HepG2 (cell line): ENCODE measurements around the gene SP4. TPM values are rescaled to one million over a fixed set of nuclear protein-coding genes. Genes with fewer than 3 reads are reported as not detected.

Experiments
- ARNTL ChIP-seq: sonication (generic); formaldehyde crosslinking; IDR thresholded peaks from 2 replicates; pipeline ENCODE4 v1.4.0; 2020; ENCODE audit warnings: mild to moderate bottlenecking, missing genetic modification reagents
- GABPA ChIP-seq, 2 experiments: IDR thresholded peaks; 2 replicates each; pipeline ENCODE4 v1.6.1; 2011 to 2016; ENCODE audit warnings: low read depth in 2 of 2, low read length in 1 of 2, missing biosample characterization in 1 of 2, missing genetic modification characterization in 1 of 2
- HMGXB4 ChIP-seq, 2 experiments: sonication (generic) in 1 of 2; formaldehyde crosslinking in 1 of 2; IDR thresholded peaks; 2 replicates each; pipeline versions ENCODE4 v1.4.0 to v1.6.1; 2018 to 2020; ENCODE audit warnings: missing genetic modification reagents in 2 of 2, borderline replicate concordance in 1 of 2, low read depth in 1 of 2, mild to moderate bottlenecking in 1 of 2, missing biosample characterization in 1 of 2
- KAT7 ChIP-seq: IDR thresholded peaks from 2 replicates; pipeline ENCODE4 v1.6.1; 2018; ENCODE audit warnings: borderline replicate concordance, missing compliant biosample characterization
- KDM3A ChIP-seq: IDR thresholded peaks from 2 replicates; pipeline ENCODE4 v1.6.1; 2018; ENCODE audit warnings: low read depth, missing compliant biosample characterization
- KLF16 ChIP-seq, 2 experiments: sonication (generic) in 1 of 2; formaldehyde crosslinking in 1 of 2; IDR thresholded peaks; 2 replicates each; pipeline versions ENCODE4 v1.6.1 to v1.8.0; 2016 to 2023; ENCODE audit warnings: missing genetic modification reagents in 2 of 2, missing compliant biosample characterization in 1 of 2
- MXD4 ChIP-seq: IDR thresholded peaks from 2 replicates; pipeline ENCODE4 v1.6.1; 2016; ENCODE audit warnings: mild to moderate bottlenecking, missing biosample characterization, missing genetic modification reagents
- PRDM4 ChIP-seq: sonication (generic); formaldehyde crosslinking; IDR thresholded peaks from 2 replicates; pipeline ENCODE4 v1.9.0; 2021; ENCODE audit warnings: missing genetic modification reagents, borderline replicate concordance
- SAP130 ChIP-seq: IDR thresholded peaks from 2 replicates; pipeline ENCODE4 v1.6.1; 2016; ENCODE audit warnings: low read depth
- SP2 ChIP-seq: sonication (generic); formaldehyde crosslinking; IDR thresholded peaks from 2 replicates; pipeline ENCODE4 v1.5.1; 2020; ENCODE audit warnings: mild to moderate bottlenecking, missing genetic modification reagents
- STAT6 ChIP-seq: sonication (generic); formaldehyde crosslinking; IDR thresholded peaks from 2 replicates; pipeline ENCODE4 v1.4.0; 2020; ENCODE audit warnings: missing genetic modification reagents, mild to moderate bottlenecking, borderline replicate concordance
- THAP8 ChIP-seq: sonication (generic); formaldehyde crosslinking; IDR thresholded peaks from 2 replicates; pipeline ENCODE4 v1.5.1; 2020; ENCODE audit warnings: missing genetic modification reagents, mild to moderate bottlenecking, borderline replicate concordance
- XRCC5 ChIP-seq: fragments of 200-400 bp; formaldehyde crosslinking; optimal IDR thresholded peaks from 2 replicates; pipeline ENCODE3; 2017; ENCODE audit warnings: mild to moderate bottlenecking, low read length
- ZBTB21 ChIP-seq: sonication (generic); formaldehyde crosslinking; IDR thresholded peaks from 2 replicates; pipeline ENCODE4 v1.4.0; 2020; ENCODE audit warnings: missing genetic modification reagents
- ZNF788 ChIP-seq: sonication (generic); formaldehyde crosslinking; IDR thresholded peaks from 2 replicates; pipeline ENCODE4 v1.5.0; 2020; ENCODE audit warnings: mild to moderate bottlenecking, missing genetic modification reagents, borderline replicate concordance
- polyA plus RNA-seq, 8 experiments: library from polyadenylated mRNA; depleted of rRNA in 3 of 8; stranded (reverse) in 7 of 8; unstranded in 1 of 8; fragments of >200 nt; fragmentation: Illumina TruSeq in 4 of 8; extraction: Trizol in 4 of 8; gene quantifications; 2 replicates each; pipeline versions ENCODE4 v1.2.1 to v1.2.3, GENCODE V29; 2011 to 2016; ENCODE audit warnings: low read depth in 4 of 8, missing spikeins in 1 of 8, mixed read lengths in 1 of 8; ENCODE audit not compliant: insufficient read depth in 1 of 8
- total RNA-seq, 5 experiments: library from RNA; depleted of rRNA; stranded (reverse); fragments of >200 nt; fragmentation: Illumina TruSeq; extraction: Trizol; gene quantifications; 2 replicates each; pipeline ENCODE4 v1.2.3, GENCODE V29; 2016; ENCODE audit warnings: low read depth in 1 of 5
- TF ChIP-seq, protein P1 (sequence below): sonication (generic); formaldehyde crosslinking; IDR thresholded peaks from 2 replicates; pipeline ENCODE4 v1.8.0; 2022; ENCODE audit warnings: missing genetic modification reagents, mild to moderate bottlenecking, borderline replicate concordance
- TF ChIP-seq, protein P2 (sequence below): sonication (generic); formaldehyde crosslinking; conservative IDR thresholded peaks from 2 replicates; pipeline ENCODE4 v1.4.0; 2020; ENCODE audit warnings: missing genetic modification reagents

The SP4 gene
- total and polyA plus RNA-seq, 2 of the 13 experiments (the other 11 are each of a cell fraction or from before 2014, with no cell fraction given) = 2.7 to 4.8 TPM

- TF ChIP-seq ZBTB21 (no peak), ZNF788 (peak; percentile 57; the same call in 1 of the 2 replicates), PRDM4 (CRISPR knock-in tag) (no peak), SAP130 (CRISPR knock-in tag) (peak; percentile 98), KLF16 (CRISPR knock-in tag; IDR thresholded peaks at IDR 0.05) (peak in 1 of 2 experiments; percentile 83; a peak in 1 of 4 replicates), GABPA (IDR thresholded peaks at IDR 0.05; ENCODE audit: low read depth, low read length) (peak; percentile 35; the same call in 1 of the 2 replicates), GABPA (CRISPR knock-in tag; IDR thresholded peaks at IDR 0.05; ENCODE audit: low read depth) (peak; percentile 76), XRCC5 (peak; percentile 51), KDM3A (CRISPR knock-in tag) (peak; percentile 64), HMGXB4 (CRISPR knock-in tag; IDR thresholded peaks at IDR 0.05; ENCODE audit: borderline replicate concordance in 1 of 2, low read depth in 1 of 2) (peak in 1 of 2 experiments; percentile 47; a peak in 3 of 4 replicates), ARNTL (CRISPR knock-in tag) (no peak; the same call in 1 of the 2 replicates), KAT7 (CRISPR knock-in tag) (0 out of 2 replicates have a peak, but pooled peaks have one; percentile 16), SP2 (CRISPR knock-in tag) (peak; percentile 68), STAT6 (CRISPR knock-in tag) (no peak), MXD4 (CRISPR knock-in tag) (peak; percentile 99), THAP8 (CRISPR knock-in tag) (no peak)
- TF ChIP-seq, protein P1, sequence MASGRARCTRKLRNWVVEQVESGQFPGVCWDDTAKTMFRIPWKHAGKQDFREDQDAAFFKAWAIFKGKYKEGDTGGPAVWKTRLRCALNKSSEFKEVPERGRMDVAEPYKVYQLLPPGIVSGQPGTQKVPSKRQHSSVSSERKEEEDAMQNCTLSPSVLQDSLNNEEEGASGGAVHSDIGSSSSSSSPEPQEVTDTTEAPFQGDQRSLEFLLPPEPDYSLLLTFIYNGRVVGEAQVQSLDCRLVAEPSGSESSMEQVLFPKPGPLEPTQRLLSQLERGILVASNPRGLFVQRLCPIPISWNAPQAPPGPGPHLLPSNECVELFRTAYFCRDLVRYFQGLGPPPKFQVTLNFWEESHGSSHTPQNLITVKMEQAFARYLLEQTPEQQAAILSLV (CRISPR knock-in tag) = peak; percentile 69; the same call in 1 of the 2 replicates
- TF ChIP-seq, protein P2, sequence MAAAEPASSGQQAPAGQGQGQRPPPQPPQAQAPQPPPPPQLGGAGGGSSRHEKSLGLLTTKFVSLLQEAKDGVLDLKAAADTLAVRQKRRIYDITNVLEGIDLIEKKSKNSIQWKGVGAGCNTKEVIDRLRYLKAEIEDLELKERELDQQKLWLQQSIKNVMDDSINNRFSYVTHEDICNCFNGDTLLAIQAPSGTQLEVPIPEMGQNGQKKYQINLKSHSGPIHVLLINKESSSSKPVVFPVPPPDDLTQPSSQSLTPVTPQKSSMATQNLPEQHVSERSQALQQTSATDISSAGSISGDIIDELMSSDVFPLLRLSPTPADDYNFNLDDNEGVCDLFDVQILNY (CRISPR knock-in tag) = peak; percentile 71; the same call in 1 of the 2 replicates
Measured at GRCh38 chr7:21427182-21427870, 557 bp upstream of the SP4 start (continued).
